Mammary epithelial cell (primary cell): ENCODE measurements around the gene TMEM89.

ENCODE experiments used
- CTCF ChIP-seq, 2 donors: IDR thresholded peaks in 1 of 2; conservative IDR thresholded peaks in 1 of 2; 2 replicates each; pipeline ENCODE4 v1.5.1; 2011 to 2012; ENCODE audit warnings: inconsistent platforms in 2 of 2, low read length in 2 of 2, mild to moderate bottlenecking in 2 of 2, control low read depth in 1 of 2, low read depth in 1 of 2; ENCODE audit not compliant: insufficient read depth in 1 of 2; ENCODE audit errors: extremely low read depth in 1 of 2
- EZH2 ChIP-seq: IDR thresholded peaks from 2 replicates; pipeline ENCODE4 v1.6.1; 2012; ENCODE audit warnings: low read length, inconsistent platforms, borderline replicate concordance

DNA sequence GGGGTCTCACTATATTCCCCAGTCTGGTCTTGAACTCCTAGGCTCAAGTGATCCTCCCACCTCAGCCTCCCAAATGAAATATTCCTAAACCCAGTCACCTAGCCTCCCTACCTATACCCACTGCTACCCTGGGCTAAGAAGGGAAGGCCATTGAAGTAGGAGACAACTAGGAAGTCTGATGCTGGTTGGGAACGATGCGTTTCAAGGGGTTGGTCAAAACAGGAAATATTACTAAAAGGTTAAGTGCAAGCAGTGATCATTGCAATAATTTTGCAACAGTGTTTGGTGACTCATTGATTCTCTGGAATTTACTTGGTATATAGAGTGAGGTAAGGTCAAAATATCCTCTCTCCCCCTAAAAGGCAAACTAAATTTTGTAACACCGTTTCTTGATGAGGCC, 7.5 kb downstream of the TMEM89 start:
- TF ChIP-seq CTCF (conservative IDR thresholded peaks at IDR 0.05 in 1 of 2, IDR thresholded peaks at IDR 0.05 in 1 of 2; ENCODE audit: extremely low read depth in 1 of 2, insufficient read depth in 1 of 2, low read depth in 1 of 2, low read length in 2 of 2) (no peak), EZH2 (no peak)
